ENCODE measurements around the gene DIP2C.

DIP2C gene

GRCh38 chr10:677038-677437 lies 12.4 kb downstream of the DIP2C start:
- DNase-seq = no peak

GRCh38 chr10:676178-676577 lies 13.3 kb downstream of the DIP2C start:
- DNase-seq = no peak

- DNase-seq = no peak
Measured at GRCh38 chr10:675532-675931, 13.9 kb downstream of the DIP2C start.

GRCh38 chr10:673492-673891 lies 16.0 kb downstream of the DIP2C start:
- DNase-seq = no peak

- DNase-seq = no peak
Measured at GRCh38 chr10:672992-673391, 16.5 kb downstream of the DIP2C start.

GRCh38 chr10:672203-672602 lies 17.3 kb downstream of the DIP2C start:
- no peak for DNase-seq

- DNase-seq = no peak
Measured at GRCh38 chr10:670990-671389, 18.5 kb downstream of the DIP2C start.

- DNase-seq = no peak
Measured at GRCh38 chr10:670038-670437, 19.4 kb downstream of the DIP2C start.

- DNase-seq = no peak
Measured at GRCh38 chr10:668786-669485, 20.5 kb downstream of the DIP2C start.

GRCh38 chr10:667602-668143 lies 21.8 kb downstream of the DIP2C start:
- no peak for DNase-seq

GRCh38 chr10:667096-667495 lies 22.4 kb downstream of the DIP2C start:
- DNase-seq = no peak

GRCh38 chr10:666237-667012 lies 23.0 kb downstream of the DIP2C start:
- no peak for DNase-seq

GRCh38 chr10:665579-666091 lies 23.8 kb downstream of the DIP2C start:
- DNase-seq = no peak

GRCh38 chr10:664893-665292 lies 24.6 kb downstream of the DIP2C start:
- no peak for DNase-seq

- no peak for DNase-seq
Measured at GRCh38 chr10:664301-664700, 25.2 kb downstream of the DIP2C start.

- no peak for DNase-seq
Measured at GRCh38 chr10:663831-664251, 25.6 kb downstream of the DIP2C start.

- DNase-seq = no peak
Measured at GRCh38 chr10:663466-663751, 26.1 kb downstream of the DIP2C start.

- DNase-seq = no peak
Measured at GRCh38 chr10:662686-663465, 26.6 kb downstream of the DIP2C start.

GRCh38 chr10:662223-662605 lies 27.3 kb downstream of the DIP2C start:
- no peak for DNase-seq

- DNase-seq = no peak
Measured at GRCh38 chr10:661597-662222, 27.8 kb downstream of the DIP2C start.

- DNase-seq = no peak
Measured at GRCh38 chr10:660970-661596, 28.4 kb downstream of the DIP2C start.

GRCh38 chr10:660413-660969 lies 29.0 kb downstream of the DIP2C start:
- DNase-seq = no peak
